ENCODE measurements around the gene ANKRD37. TPM values are rescaled to one million over a fixed set of nuclear protein-coding genes. Genes with fewer than 3 reads are reported as not detected.

Gene ANKRD37
- total RNA-seq, 1 donor from 2014 or later: 10.4 TPM

DNA sequence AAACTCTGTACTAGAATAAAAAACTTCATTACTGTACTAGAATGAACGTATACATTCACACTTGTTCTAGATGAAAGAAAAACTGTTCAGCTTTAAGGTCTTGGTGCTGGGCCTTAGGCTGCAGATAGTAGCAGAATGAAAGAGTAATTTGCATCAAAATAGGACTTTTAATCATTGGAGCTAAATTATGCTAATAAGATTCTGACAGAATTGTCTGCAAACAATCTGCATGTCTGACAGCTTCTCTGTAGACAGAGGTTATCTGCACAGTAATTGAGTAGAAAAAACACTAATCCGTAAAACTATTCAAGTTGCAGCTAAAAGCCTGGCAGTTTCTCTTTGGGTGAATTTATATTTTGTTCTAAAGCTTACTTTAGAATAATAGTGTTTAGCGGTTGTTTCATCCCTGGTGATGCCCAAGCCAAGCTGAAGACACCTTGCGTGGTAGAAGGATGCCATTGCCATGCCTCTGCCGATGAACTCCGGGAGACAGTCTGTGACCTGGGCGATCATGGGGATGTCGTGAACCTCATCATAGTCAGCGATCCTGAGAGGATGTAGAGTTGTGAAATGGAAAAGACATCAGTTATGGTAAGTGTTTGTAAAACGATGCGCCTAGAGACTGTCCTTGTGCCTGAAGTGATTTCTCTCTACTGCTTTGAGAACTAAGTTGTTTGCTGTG, 26.2 kb upstream of the ANKRD37 start:
- POLR2A ChIA-PET: no interaction called here
- H3K27ac Mint-ChIP-seq: no peak overlapping the region
- no peaks in the 10 kb centered on the region for H3K9me3 Mint-ChIP-seq
- no peak for ATAC-seq (ENCODE audit: low read depth)
- DNase-seq: no peak
- no peaks in the 10 kb centered on the region for H3K4me1 Mint-ChIP-seq
- CTCF ChIA-PET: interaction anchor here (1.5 kb wide), 1 partner anchor 19 kb away, joined by 3 read pairs; no protein-coding TSS in a partner anchor
- H3K27me3 Mint-ChIP-seq: no peaks in the 10 kb centered on the region
- intact Hi-C loops (cut with micrococcal nuclease): no loop called here
- peaks cover 57% of the 10 kb centered on the region for H3K36me3 Mint-ChIP-seq (ENCODE audit: low read depth)
- TF ChIP-seq, protein P1, sequence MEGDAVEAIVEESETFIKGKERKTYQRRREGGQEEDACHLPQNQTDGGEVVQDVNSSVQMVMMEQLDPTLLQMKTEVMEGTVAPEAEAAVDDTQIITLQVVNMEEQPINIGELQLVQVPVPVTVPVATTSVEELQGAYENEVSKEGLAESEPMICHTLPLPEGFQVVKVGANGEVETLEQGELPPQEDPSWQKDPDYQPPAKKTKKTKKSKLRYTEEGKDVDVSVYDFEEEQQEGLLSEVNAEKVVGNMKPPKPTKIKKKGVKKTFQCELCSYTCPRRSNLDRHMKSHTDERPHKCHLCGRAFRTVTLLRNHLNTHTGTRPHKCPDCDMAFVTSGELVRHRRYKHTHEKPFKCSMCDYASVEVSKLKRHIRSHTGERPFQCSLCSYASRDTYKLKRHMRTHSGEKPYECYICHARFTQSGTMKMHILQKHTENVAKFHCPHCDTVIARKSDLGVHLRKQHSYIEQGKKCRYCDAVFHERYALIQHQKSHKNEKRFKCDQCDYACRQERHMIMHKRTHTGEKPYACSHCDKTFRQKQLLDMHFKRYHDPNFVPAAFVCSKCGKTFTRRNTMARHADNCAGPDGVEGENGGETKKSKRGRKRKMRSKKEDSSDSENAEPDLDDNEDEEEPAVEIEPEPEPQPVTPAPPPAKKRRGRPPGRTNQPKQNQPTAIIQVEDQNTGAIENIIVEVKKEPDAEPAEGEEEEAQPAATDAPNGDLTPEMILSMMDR (IDR thresholded peaks at IDR 0.05): no peak
- H3K4me3 Mint-ChIP-seq: no peak overlapping the region

DNA sequence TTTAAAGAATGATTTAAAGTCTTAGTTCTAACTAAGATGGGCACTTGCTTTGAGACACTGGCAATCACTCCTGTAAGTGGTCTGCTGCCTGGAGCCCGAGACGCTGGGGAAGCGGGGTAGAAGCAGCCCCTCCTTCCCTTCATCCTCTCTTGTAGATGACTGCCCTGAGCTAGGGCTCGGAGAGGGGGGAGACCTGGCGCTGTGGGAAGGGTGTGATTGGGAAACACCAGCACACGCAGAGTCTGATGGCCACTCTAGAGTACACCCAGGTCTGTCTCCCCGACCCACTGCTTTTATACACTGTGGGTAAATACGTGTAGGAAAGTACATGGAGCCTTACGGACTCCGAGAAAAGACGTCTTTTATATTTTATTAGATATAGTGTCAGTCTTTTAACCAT, 24.9 kb upstream of the ANKRD37 start:
- Mint-ChIP-seq H3K27ac (no peak overlapping the region), H3K36me3 (ENCODE audit: low read depth) (peaks cover 53% of the 10 kb centered on the region), H3K27me3 (no peaks in the 10 kb centered on the region), H3K4me1 (no peaks in the 10 kb centered on the region), H3K4me3 (no peak overlapping the region), H3K9me3 (no peaks in the 10 kb centered on the region)
- ATAC-seq (ENCODE audit: low read depth) (no peak), DNase-seq (no peak)
- CTCF ChIA-PET: no interaction called here
- TF ChIP-seq, protein P1 (IDR thresholded peaks at IDR 0.05): no peak
- intact Hi-C loops (cut with micrococcal nuclease): no loop called here
- POLR2A ChIA-PET: no interaction called here

DNA sequence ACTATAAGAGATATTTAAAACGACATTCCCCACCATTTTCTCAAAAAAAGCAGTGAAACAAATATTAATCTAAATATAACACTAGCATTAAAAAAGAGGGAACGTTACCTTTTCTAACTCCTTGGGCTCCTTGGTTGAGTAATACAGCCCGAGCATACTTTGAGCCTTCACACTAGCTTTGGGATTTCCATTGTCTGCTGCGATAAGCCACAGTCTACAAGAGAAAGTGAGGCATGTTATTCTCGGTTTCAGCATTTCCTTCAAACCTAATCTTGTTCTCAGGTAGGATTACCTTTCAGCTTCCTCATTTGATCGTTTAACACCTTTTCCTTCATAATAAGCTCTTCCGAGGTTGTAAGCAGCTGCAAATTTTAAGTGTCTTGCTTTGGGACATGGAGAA, 22.6 kb upstream of the ANKRD37 start:
- ATAC-seq (ENCODE audit: low read depth) (no peak), DNase-seq (no peak)
- H3K27me3 Mint-ChIP-seq: no peaks in the 10 kb centered on the region
- peaks cover 44% of the 10 kb centered on the region for H3K36me3 Mint-ChIP-seq (ENCODE audit: low read depth)
- intact Hi-C loops (cut with micrococcal nuclease): no loop called here
- CTCF ChIA-PET: no interaction called here
- TF ChIP-seq, protein P1 (IDR thresholded peaks at IDR 0.05): no peak
- no peaks in the 10 kb centered on the region for H3K9me3 Mint-ChIP-seq
- H3K4me1 Mint-ChIP-seq: no peaks in the 10 kb centered on the region
- POLR2A ChIA-PET: no interaction called here
- no peak overlapping the region for H3K27ac Mint-ChIP-seq
- H3K4me3 Mint-ChIP-seq: no peak overlapping the region

DNA sequence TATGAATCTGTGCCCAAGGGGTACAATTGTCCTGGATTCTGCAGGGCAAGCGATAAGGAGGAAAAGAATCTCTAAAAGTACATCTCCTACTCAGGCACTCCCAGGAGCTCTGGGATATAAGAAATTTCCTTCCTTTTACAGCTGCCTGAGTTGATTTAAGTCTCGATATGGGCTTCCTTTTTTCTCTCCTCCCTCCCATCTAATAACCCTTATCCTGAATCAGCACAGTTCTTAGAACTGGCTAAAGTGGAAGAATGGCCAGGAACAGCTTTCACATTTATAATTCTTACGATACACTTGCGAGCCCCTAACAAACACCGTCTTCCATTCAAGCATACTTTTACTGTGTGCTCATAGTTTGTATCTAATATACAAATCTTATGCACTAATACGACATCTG, 22.1 kb upstream of the ANKRD37 start:
- no peaks in the 10 kb centered on the region for H3K9me3 Mint-ChIP-seq
- H3K27me3 Mint-ChIP-seq: no peaks in the 10 kb centered on the region
- H3K4me1 Mint-ChIP-seq: no peaks in the 10 kb centered on the region
- TF ChIP-seq, protein P1 (IDR thresholded peaks at IDR 0.05): no peak
- no peak for DNase-seq
- POLR2A ChIA-PET: no interaction called here
- H3K36me3 Mint-ChIP-seq (ENCODE audit: low read depth): peaks cover 40% of the 10 kb centered on the region
- CTCF ChIA-PET: no interaction called here
- intact Hi-C loops (cut with micrococcal nuclease): no loop called here
- ATAC-seq (ENCODE audit: low read depth): no peak
- H3K27ac Mint-ChIP-seq: no peak overlapping the region
- no peak overlapping the region for H3K4me3 Mint-ChIP-seq

DNA sequence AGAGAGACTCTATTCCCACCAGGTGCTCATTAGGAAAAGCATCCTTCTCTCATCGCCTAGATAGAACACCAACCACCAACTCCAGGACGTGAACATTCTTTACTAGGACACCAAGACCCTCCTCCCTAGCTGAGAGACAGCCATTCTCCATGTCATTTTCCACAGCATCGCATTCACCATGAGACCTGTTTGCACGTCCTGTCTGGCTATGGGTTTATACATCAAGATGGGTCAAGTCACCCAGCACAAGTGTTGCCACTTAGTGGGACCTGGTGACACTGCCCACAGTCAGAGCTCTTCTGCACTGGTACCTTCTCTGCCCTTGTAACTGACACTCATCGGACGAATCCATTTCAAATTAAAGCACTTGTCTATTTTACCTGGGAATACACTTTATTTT, 18.4 kb upstream of the ANKRD37 start:
- peaks cover 18% of the 10 kb centered on the region for H3K36me3 Mint-ChIP-seq (ENCODE audit: low read depth)
- intact Hi-C loops (cut with micrococcal nuclease): no loop called here
- no peaks in the 10 kb centered on the region for H3K4me1 Mint-ChIP-seq
- peaks cover 10% of the 10 kb centered on the region for H3K9me3 Mint-ChIP-seq
- CTCF ChIA-PET: no interaction called here
- POLR2A ChIA-PET: no interaction called here
- H3K27me3 Mint-ChIP-seq: no peaks in the 10 kb centered on the region
- ATAC-seq (ENCODE audit: low read depth) (no peak), DNase-seq (no peak)
- H3K27ac Mint-ChIP-seq: no peak overlapping the region
- H3K4me3 Mint-ChIP-seq: no peak overlapping the region
- TF ChIP-seq, protein P1 (IDR thresholded peaks at IDR 0.05): no peak

All from activated B cell treated with CpG ODN at 0.5 μM for 24 hours (primary cell).